Right lobe of liver (tissue), 4 donors: ENCODE data around the gene COL6A1.

ENCODE experiments used
- CTCF ChIP-seq, 4 donors: fragments of 200-600 bp in 3 of 4; fragments of 450-650 bp in 1 of 4; IDR thresholded peaks; one replicate each; pipeline versions ENCODE4 v1.5.1 to v1.8.0; 2016 to 2022; ENCODE audit warnings: antibody characterized with exemption in 4 of 4, mild to moderate bottlenecking in 2 of 4
- POLR2A ChIP-seq: fragments of 450-650 bp; IDR thresholded peaks from one replicate; pipeline ENCODE4 v1.6.1; 2017; ENCODE audit warnings: antibody characterized with exemption, mild to moderate bottlenecking
- donor health status: DM: no; HTN: no; CAD: no.
- donor health status: DM: no; HTN: no; CAD: no.
- donor health status: DM: no; HTN: yes; CAD: no.

GRCh38 chr21:46039891-46040660 lies 58.5 kb downstream of the COL6A1 start:
- no peak for TF ChIP-seq CTCF (IDR thresholded peaks at IDR 0.05)
- TF ChIP-seq POLR2A, result no peak
